Activated gamma-delta T cell (primary cell): ENCODE data around the gene MFSD11.
"Not testable (repeated sequence)": the region's sequence is repeated elsewhere in the genome, so short reads cannot be mapped to it uniquely, and the experiment has no call there.

Experiments
- DNase-seq: peaks from one replicate; lab custom pipeline; 2025; lab: John Stamatoyannopoulos, UW

MFSD11 gene

GRCh38 chr17:76801706-76802105, 63.8 kb downstream of the MFSD11 start:
- no peak for DNase-seq

GRCh38 chr17:76805319-76805718, 67.4 kb downstream of the MFSD11 start:
- no peak for DNase-seq

GRCh38 chr17:76806151-76806550, 68.2 kb downstream of the MFSD11 start:
- DNase-seq: not testable (repeated sequence)

- DNase-seq: not testable (repeated sequence)
Measured at GRCh38 chr17:76806767-76807166, 68.8 kb downstream of the MFSD11 start.

- no peak for DNase-seq
Measured at GRCh38 chr17:76808326-76808725, 70.4 kb downstream of the MFSD11 start.

- DNase-seq: no peak
Measured at GRCh38 chr17:76810956-76811355, 73.0 kb downstream of the MFSD11 start.

GRCh38 chr17:76811834-76812233, 73.9 kb downstream of the MFSD11 start:
- DNase-seq: no peak

GRCh38 chr17:76812263-76812662, 74.3 kb downstream of the MFSD11 start:
- no peak for DNase-seq

- no peak for DNase-seq
Measured at GRCh38 chr17:76812968-76813367, 75.0 kb downstream of the MFSD11 start.

- not testable (repeated sequence) for DNase-seq
Measured at GRCh38 chr17:76815907-76816589, 78.1 kb downstream of the MFSD11 start.

GRCh38 chr17:76816590-76817135, 78.7 kb downstream of the MFSD11 start:
- DNase-seq: no peak

- no peak for DNase-seq
Measured at GRCh38 chr17:76820039-76820438, 82.1 kb downstream of the MFSD11 start.

GRCh38 chr17:76820561-76820960, 82.6 kb downstream of the MFSD11 start:
- no peak for DNase-seq

- DNase-seq: no peak
Measured at GRCh38 chr17:76822184-76822778, 84.4 kb downstream of the MFSD11 start.

GRCh38 chr17:76824093-76824492, 86.2 kb downstream of the MFSD11 start:
- DNase-seq: no peak

GRCh38 chr17:76826330-76827068, 88.6 kb downstream of the MFSD11 start:
- DNase-seq: no peak

- no peak for DNase-seq
Measured at GRCh38 chr17:76827736-76828135, 89.8 kb downstream of the MFSD11 start.
